ENCODE measurements around the gene ZXDC. TPM values are rescaled to one million over a fixed set of nuclear protein-coding genes. Genes with fewer than 3 reads are reported as not detected.

ZXDC gene
- total RNA-seq, 1 experiment from 2014 or later: 33.3 TPM

DNA sequence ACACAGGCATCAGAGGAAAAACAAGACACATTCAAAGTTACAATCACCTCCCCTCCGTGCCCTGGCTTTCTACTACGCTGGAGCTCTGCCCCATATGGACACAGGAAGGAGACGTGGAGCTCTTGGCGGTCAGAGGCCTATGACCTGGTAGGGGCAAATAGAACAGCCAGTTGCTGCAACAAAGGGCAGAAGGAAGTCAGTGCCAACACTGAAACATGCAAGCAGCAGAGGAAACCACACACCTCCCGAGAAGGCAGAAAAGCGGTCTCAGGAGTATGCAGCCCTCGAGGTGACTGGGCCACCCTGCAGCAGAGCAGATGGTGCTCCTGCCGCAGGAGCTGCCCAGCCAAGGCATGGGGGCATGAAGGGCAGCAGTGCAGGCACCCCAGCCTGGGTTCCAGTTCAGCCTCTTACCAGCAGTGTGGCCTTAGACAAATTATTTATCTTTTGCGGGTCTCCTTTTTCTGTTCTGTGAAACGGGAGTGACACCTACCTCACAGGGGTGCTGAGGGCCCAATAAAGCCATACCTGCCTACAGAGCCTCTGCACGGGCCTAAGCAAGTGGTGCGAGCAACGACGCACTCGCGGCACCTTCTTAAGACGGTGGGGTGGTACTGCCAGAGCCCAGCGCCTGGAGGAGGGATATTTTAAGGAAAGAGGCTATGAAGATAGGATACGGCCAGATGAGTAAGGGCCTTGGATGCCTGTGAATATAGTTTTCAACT lies 8.6 kb downstream of the ZXDC start:
- CTCF ChIA-PET: no interaction called here
- POLR2A ChIA-PET: interaction anchor here (0.7 kb wide), 1 partner anchor 455 kb away, joined by 3 read pairs; no protein-coding TSS in a partner anchor
- H3K36me3 ChIP-seq (ENCODE audit: control insufficient read depth, insufficient read depth, low read length): peaks cover 36% of the 10 kb centered on the region
- no peak overlapping the region for H3K4me3 ChIP-seq (ENCODE audit: low read depth in 2 of 2, low read length in 2 of 2)
- in situ Hi-C loops (cut with HindIII; ENCODE audit: low pct_unique_long_range_greater_than_20kb, low sequenced_read_pairs): no loop called here
- intact Hi-C loops (cut with micrococcal nuclease; ENCODE audit: unreplicated experiment): no loop called here
- TF ChIP-seq TCF7L2 (IDR thresholded peaks at IDR 0.05; ENCODE audit: low read depth, low read length): no peak
- ATAC-seq: no peak
- no peak overlapping the region for H3K27ac ChIP-seq (ENCODE audit: low read length)
- peaks cover 4% of the 10 kb centered on the region for H3K4me1 ChIP-seq (ENCODE audit: control insufficient read depth, insufficient read depth, low read length)
- no peak for DNase-seq (ENCODE audit: low read depth, low spot score)
- no peaks in the 10 kb centered on the region for H3K27me3 ChIP-seq (ENCODE audit: control insufficient read depth, insufficient read depth, low read length)
- BruUV-seq (replicated peaks): no TSS peak
- H3K9me3 ChIP-seq (ENCODE audit: control insufficient read depth, insufficient read depth, low read depth, low read length): no peaks in the 10 kb centered on the region

DNA sequence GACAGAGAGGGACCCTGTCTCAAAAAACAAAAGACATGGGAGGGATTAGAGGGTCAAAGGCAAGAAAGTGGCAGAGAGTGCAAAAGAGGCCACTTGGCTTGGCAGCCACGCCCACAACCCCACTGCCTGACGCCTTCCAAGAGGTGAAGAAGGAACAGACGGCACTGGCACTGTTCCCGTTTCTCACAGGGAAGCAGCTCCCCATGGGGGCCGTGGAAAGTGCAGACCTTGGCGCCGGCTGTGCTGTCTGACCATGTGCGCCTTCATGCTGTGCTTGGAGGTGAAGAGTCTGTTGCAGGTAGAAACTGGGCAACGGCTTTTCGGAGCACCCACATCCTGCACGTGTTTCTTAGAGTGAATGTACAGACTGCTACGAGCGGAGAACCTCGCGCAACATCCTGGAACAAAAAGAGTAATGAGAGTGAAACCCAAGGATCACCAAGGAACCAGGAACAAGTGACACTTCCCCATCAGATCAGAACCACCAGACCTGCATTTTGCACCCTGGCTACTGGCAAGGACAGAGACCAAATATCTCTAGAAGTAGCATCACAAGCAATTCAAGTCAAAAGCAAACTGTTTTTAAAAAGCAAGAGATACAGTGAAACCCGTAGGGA lies 9.7 kb downstream of the ZXDC start:
- peaks cover 30% of the 10 kb centered on the region for H3K36me3 ChIP-seq (ENCODE audit: control insufficient read depth, insufficient read depth, low read length)
- H3K27ac ChIP-seq (ENCODE audit: low read length): no peak overlapping the region
- in situ Hi-C loops (cut with HindIII; ENCODE audit: low pct_unique_long_range_greater_than_20kb, low sequenced_read_pairs) (no loop called here), intact Hi-C loops (cut with micrococcal nuclease; ENCODE audit: unreplicated experiment) (no loop called here)
- TF ChIP-seq SIN3A (IDR thresholded peaks at IDR 0.05; ENCODE audit: borderline replicate concordance, insufficient read depth, low read depth, low read length) (no peak), TCF7L2 (IDR thresholded peaks at IDR 0.05; ENCODE audit: low read depth, low read length) (no peak), POLR2AphosphoS5 (IDR thresholded peaks at IDR 0.05; ENCODE audit: low read depth, low read length) (no peak)
- TF ChIP-seq, protein P1, sequence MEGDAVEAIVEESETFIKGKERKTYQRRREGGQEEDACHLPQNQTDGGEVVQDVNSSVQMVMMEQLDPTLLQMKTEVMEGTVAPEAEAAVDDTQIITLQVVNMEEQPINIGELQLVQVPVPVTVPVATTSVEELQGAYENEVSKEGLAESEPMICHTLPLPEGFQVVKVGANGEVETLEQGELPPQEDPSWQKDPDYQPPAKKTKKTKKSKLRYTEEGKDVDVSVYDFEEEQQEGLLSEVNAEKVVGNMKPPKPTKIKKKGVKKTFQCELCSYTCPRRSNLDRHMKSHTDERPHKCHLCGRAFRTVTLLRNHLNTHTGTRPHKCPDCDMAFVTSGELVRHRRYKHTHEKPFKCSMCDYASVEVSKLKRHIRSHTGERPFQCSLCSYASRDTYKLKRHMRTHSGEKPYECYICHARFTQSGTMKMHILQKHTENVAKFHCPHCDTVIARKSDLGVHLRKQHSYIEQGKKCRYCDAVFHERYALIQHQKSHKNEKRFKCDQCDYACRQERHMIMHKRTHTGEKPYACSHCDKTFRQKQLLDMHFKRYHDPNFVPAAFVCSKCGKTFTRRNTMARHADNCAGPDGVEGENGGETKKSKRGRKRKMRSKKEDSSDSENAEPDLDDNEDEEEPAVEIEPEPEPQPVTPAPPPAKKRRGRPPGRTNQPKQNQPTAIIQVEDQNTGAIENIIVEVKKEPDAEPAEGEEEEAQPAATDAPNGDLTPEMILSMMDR (IDR thresholded peaks at IDR 0.05): no peak
- TF ChIP-seq, protein P2, sequence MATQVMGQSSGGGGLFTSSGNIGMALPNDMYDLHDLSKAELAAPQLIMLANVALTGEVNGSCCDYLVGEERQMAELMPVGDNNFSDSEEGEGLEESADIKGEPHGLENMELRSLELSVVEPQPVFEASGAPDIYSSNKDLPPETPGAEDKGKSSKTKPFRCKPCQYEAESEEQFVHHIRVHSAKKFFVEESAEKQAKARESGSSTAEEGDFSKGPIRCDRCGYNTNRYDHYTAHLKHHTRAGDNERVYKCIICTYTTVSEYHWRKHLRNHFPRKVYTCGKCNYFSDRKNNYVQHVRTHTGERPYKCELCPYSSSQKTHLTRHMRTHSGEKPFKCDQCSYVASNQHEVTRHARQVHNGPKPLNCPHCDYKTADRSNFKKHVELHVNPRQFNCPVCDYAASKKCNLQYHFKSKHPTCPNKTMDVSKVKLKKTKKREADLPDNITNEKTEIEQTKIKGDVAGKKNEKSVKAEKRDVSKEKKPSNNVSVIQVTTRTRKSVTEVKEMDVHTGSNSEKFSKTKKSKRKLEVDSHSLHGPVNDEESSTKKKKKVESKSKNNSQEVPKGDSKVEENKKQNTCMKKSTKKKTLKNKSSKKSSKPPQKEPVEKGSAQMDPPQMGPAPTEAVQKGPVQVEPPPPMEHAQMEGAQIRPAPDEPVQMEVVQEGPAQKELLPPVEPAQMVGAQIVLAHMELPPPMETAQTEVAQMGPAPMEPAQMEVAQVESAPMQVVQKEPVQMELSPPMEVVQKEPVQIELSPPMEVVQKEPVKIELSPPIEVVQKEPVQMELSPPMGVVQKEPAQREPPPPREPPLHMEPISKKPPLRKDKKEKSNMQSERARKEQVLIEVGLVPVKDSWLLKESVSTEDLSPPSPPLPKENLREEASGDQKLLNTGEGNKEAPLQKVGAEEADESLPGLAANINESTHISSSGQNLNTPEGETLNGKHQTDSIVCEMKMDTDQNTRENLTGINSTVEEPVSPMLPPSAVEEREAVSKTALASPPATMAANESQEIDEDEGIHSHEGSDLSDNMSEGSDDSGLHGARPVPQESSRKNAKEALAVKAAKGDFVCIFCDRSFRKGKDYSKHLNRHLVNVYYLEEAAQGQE (IDR thresholded peaks at IDR 0.05; ENCODE audit: insufficient read depth in 1 of 2, low read depth in 2 of 2, low read length in 1 of 2): no peak
- no TSS peak for BruUV-seq (replicated peaks)
- H3K27me3 ChIP-seq (ENCODE audit: control insufficient read depth, insufficient read depth, low read length): no peaks in the 10 kb centered on the region
- H3K4me3 ChIP-seq (ENCODE audit: low read depth in 2 of 2, low read length in 2 of 2): no peak overlapping the region
- no peak for DNase-seq (ENCODE audit: low read depth, low spot score)
- no peaks in the 10 kb centered on the region for H3K9me3 ChIP-seq (ENCODE audit: control insufficient read depth, insufficient read depth, low read depth, low read length)
- ATAC-seq: no peak
- POLR2A ChIA-PET: no interaction called here
- CTCF ChIA-PET: no interaction called here
- no peaks in the 10 kb centered on the region for H3K4me1 ChIP-seq (ENCODE audit: control insufficient read depth, insufficient read depth, low read length)

DNA sequence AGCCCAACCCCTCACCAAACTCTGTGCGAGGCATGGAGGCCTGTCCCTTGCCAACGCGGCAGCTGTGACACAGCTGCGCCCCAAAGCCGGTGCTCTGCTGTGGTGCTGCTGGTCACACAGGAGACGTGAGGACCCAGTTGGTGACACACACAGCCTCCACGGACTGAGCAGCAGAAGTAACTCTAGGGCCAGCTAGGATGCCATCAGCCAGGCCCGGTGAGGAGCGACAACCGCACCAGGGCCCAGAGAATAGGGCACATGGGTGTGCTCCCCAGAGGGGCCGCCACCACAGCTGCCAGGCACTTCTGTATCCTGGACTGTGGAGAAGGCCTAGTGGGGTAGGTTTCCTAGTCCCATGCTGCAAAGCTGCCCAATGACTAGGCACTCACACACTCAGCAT lies 10.7 kb downstream of the ZXDC start:
- in situ Hi-C loops (cut with HindIII; ENCODE audit: low pct_unique_long_range_greater_than_20kb, low sequenced_read_pairs) (no loop called here), intact Hi-C loops (cut with micrococcal nuclease; ENCODE audit: unreplicated experiment) (no loop called here)
- ChIA-PET POLR2A (no interaction called here), CTCF (no interaction called here)
- no peaks in the 10 kb centered on the region for H3K9me3 ChIP-seq (ENCODE audit: control insufficient read depth, insufficient read depth, low read depth, low read length)
- DNase-seq (ENCODE audit: low read depth, low spot score): no peak
- H3K27ac ChIP-seq (ENCODE audit: low read length): no peak overlapping the region
- peaks cover 28% of the 10 kb centered on the region for H3K36me3 ChIP-seq (ENCODE audit: control insufficient read depth, insufficient read depth, low read length)
- TF ChIP-seq TCF7L2 (IDR thresholded peaks at IDR 0.05; ENCODE audit: low read depth, low read length): no peak
- TF ChIP-seq, protein P2 (IDR thresholded peaks at IDR 0.05; ENCODE audit: insufficient read depth in 1 of 2, low read depth in 2 of 2, low read length in 1 of 2): no peak
- TF ChIP-seq POLR2AphosphoS5 (IDR thresholded peaks at IDR 0.05; ENCODE audit: low read depth, low read length): no peak
- TF ChIP-seq, protein P1 (IDR thresholded peaks at IDR 0.05): no peak
- TF ChIP-seq SIN3A (IDR thresholded peaks at IDR 0.05; ENCODE audit: borderline replicate concordance, insufficient read depth, low read depth, low read length): no peak
- H3K4me3 ChIP-seq (ENCODE audit: low read depth in 2 of 2, low read length in 2 of 2): no peak overlapping the region
- H3K4me1 ChIP-seq (ENCODE audit: control insufficient read depth, insufficient read depth, low read length): no peaks in the 10 kb centered on the region
- no TSS peak for BruUV-seq (replicated peaks)
- no peaks in the 10 kb centered on the region for H3K27me3 ChIP-seq (ENCODE audit: control insufficient read depth, insufficient read depth, low read length)
- no peak for ATAC-seq

All from Panc1 (cell line).